Measurements from ENCODE around the gene ZSCAN20.

GRCh38 chr1:33442141-33442540 lies 30.3 kb upstream of the ZSCAN20 start:
- TF ChIP-seq SMARCA5 (IDR thresholded peaks at IDR 0.05) (no peak), CTCF (IDR thresholded peaks at IDR 0.05 in 2 of 3, conservative IDR thresholded peaks at IDR 0.05 in 1 of 3; ENCODE audit: insufficient read depth in 2 of 3, low read depth in 1 of 3, low read length in 3 of 3) (no peak), RFX7 (CRISPR knock-in tag; IDR thresholded peaks at IDR 0.05) (no peak), FOXK1 (CRISPR knock-in tag; IDR thresholded peaks at IDR 0.05; ENCODE audit: borderline replicate concordance) (no peak), ZNF24 (IDR thresholded peaks at IDR 0.05) (no peak), ZNF232 (CRISPR knock-in tag; IDR thresholded peaks at IDR 0.05) (no peak), USF2 (CRISPR knock-in tag; IDR thresholded peaks at IDR 0.05) (no peak), UBTF (IDR thresholded peaks at IDR 0.05; ENCODE audit: borderline replicate concordance in 1 of 2, low read depth in 2 of 2, low read length in 2 of 2) (no peak)

Measured in K562 (cell line).